Suppressor macrophage (primary cell): ENCODE measurements around the gene LSS.

Experiments
- DNase-seq, 4 experiments: peaks; one replicate each; pipeline ENCODE4 v3.0.0-alpha.2; 2020 to 2022
- total RNA-seq, 17 experiments: gene quantifications; one replicate each; lab custom pipeline; 2026; ENCODE audit warnings: mixed read lengths in 6 of 17, inconsistent platforms in 3 of 17; lab: John Stamatoyannopoulos, UW

The LSS gene
- total RNA-seq, result 71.2 to 361 (median 131) reads per million in 17 experiments

DNA sequence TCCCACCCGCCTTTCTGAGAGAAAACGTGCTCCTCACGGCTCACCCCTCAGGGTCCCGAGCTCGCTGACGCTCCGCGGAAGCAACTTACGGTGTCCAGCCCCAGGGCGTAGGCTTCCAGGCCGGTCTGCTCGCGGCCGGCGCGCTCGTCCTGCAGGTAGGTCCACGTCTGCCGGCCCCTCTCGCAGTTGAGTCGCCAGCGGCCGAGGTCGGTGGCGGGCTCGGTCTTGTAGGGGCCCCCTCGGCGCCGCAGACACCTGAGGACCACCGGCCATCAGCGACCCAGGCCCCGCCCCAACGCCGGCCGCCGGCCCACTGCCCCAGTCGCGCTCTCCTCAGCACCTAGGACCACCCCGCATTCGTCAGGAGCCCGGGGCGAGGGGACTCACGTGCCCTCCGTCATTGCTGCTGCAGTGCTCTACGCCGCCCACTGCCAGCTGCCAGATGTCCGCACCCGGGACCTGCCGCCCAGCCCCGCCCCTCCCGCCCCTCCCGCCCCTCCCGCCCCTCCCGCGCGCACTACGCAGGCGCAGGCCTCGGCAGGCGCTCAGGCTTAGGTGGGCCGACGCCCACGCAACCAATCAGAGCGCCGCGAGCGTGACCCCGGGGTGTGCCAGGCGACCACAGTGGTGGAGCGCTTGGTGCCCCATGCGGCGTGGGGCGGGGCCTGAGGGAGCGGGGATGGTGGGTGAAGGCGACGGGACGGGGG lies at the start of gene LSS:
Gene LSS (minus strand): TSS at position 430 of the 707 bp plus-strand sequence. CDS start 29 bp downstream, at position 401.
- DNase-seq, result peak; percentile 98 to 100 (median 98)

DNA sequence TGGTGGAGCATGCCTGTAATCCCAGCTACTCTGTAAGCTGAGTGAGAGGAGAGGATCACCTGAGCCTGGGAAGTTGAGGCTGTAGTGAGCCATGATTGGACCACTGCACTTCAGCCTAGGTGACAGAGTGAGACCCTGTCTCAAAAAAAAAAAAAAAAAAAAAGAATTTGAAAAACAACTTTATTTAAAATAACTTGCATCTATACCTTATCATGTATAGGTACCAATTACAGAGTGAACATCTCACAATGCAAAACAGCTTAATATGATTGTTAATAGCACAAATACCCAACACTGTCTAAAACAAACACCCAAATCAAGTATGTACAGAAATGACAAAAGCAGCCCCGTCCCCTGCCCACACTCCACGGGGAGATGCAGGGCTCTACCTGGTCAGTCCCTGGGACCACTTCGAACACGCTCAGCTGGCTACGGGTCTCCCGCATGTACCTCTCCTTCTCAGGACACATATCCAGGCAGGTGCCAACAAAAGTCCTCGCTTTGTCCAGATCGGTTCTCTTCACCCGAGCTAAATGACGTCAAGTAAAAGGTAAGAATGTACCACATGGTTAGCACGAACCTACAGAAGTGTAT lies 46.3 kb upstream of the LSS start:
- DNase-seq, result no peak

DNA sequence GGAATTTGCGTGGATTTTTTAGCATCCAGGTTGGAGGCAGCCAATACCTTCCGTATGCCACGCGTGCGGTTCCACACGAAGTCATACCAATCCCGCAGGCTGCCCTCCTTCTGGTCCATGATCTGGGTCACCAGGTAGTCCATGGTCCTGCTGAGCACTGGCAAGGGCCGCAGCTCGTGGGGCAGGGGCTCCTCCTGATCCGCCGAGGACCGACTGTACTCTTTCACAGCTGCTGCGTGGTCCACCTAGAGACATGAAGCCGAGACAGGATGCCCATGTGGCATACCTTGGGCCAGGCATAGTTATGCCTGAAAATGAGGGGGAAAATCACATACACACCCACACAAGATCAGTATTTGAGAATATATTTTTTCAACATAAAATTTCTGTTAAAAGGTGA lies 44.8 kb upstream of the LSS start:
- DNase-seq, result no peak

DNA sequence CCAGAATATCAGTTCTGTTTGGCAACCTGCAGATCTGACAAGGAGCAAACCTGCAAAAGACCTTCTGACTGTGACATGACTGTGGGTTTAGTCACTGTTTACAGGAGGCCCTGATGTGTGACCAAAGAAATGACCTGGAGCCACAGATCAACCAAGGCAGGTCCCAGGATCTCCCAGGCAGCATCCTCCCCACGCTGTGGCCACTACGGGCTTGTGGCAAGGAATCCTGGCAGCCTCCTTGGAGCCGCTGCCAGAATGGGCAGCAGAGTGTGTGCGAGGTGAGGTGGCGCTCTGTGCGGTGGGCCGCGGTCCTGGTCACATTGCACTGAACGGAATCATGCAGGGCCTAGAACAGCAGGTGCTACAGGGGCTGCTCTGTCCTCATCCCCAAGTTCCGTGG lies 40.9 kb upstream of the LSS start:
- DNase-seq, result no peak

DNA sequence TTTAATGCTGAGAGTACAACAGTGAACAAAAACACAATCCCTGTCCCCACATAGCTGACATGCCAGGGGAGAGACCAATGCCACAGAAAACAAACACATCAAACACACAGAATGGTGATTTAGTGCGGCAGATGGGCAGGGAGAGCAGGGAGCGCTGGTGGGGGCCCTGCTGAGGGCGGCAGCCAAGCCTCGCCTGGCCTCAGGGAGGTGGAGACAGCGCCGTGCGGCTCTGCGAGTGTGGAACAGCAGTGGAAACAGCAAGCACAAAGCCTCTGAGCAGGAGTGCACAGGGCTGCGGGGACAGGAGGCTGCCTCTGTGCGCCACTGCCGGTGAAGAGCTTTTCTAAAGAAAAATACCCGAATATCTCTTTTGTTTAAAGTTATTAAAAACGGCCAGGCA lies 39.8 kb upstream of the LSS start:
- no peak for DNase-seq

DNA sequence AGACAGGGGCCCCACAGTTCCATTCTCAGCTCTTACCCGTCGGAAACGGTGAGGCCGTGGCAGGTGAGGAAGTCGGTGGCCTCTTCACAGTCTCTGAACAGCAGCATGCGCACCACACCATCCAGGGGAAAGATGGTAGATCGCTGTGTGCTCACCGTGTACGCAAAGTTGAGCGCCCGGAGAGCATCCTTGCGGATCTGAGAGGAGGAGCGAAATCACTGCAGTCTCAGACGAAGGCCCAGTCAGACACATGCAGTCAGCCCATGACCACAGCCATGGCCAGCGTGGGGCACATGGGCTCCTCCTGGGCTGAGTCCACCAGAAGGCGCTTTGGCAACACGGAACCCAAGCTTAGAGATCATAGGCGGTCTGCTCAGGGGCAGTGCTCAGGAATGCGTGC lies 38.4 kb upstream of the LSS start:
- DNase-seq, result no peak

DNA sequence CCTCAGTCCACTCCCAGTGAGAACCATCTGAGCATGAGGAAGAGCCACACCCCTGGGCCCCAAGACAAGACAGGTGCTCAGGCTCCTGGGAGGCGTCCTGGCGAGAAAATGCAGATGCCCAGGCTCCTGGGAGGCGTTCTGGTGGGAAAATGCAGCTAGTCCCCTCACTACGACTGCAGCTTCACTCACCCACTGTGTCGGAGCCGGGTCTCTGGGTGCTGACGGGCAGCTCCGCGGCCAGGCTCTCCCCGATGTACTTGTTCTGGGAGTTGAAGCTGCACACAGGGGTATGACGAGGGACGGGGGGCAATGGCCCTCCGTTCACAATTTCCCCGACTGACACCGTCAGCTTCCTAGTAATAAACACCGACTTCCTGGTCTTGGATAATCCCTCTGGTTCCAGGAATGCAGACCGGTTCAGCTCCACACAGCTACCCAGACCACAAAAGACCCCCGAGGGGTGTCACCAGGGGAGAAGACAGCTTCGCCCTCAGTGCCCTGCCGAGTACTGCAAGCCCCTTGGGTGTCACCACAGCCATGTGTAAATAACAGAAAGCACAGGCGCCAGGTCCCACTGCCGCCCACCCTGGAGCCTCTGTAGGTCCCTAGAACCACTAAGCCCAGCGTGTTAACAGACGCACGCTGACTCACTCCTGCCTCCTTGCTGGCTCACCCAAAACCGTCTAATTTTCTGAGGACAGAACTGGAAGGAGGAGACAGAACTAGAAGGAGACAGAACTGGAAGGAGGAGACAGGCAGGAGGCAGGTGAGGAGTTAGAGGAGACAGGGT lies 37.4 kb upstream of the LSS start:
- DNase-seq, result no peak

DNA sequence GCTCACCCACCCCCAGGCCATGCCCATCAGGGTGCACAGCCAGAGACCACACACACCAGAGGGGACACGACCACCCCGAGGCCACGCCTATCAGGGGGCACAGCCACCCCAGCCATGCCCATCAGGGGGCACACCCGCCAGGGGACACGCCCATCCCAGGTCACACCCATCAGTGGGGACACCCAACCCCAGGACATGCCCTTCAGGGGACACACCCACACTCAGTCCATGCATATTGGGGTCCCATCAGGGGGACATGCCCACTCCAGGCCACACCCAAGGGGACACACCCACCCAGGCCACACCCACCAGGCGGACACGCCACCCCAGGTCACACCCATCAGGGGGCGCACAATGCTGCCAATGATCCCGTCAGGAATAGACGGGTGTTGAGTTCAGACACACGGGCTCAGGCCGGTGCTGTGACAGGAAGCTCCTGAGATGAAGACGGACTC lies 36.1 kb upstream of the LSS start:
- DNase-seq, result no peak

DNA sequence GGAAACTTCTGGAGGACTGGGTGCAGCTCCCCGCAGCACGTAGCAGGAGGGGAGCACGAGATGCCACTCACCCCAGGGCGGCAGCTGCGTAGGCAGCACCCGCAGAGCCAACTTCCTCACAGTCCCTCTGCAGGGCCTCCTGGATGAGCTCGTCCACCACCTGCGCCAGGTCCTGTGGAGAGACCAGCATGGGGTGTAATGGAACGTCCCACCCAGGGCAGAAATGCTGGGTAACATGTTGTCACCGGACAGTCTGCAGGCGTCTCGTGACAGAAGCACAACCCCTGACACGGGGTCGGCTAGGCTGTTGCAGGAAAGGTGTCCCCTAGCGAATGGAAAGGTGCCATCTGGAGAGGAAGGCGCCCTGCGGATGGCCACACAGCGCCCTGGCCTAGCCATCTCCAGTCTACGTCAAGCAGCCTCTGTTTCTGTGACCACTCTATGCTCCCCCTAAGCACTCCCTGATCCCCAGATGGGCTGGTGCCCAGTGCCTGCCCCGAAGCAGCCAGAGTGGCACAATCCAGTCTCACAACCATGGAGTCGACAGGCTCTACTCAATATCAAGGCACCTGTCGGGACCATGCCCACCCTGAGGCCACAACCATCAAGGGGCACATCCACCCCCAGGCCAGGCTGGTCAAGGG lies 35.6 kb upstream of the LSS start:
- no peak for DNase-seq

DNA sequence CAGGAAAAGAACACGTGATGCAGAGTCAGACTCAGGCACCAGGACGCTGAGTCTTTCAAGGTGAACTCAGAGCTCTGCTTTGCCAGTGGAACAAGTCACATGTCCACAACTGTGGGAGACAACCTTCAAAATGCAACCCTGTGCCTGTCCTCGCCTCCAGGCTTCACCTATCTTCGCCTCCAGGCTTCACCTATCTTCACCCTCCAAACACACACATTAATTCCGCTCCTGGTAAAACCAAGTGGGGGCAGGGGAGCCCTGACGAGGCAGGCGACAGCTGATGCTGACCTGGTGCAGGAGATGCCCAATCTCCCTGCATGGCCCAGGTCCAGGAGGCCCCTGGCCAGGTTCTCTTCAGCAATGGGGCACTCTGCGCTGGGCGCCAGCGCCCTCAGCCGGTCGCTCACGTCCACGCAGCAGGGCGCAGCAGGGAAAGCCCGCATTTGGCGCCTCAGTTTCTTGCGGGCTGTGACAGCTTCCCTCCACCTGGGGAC lies 28.0 kb upstream of the LSS start:
- DNase-seq, result no peak

DNA sequence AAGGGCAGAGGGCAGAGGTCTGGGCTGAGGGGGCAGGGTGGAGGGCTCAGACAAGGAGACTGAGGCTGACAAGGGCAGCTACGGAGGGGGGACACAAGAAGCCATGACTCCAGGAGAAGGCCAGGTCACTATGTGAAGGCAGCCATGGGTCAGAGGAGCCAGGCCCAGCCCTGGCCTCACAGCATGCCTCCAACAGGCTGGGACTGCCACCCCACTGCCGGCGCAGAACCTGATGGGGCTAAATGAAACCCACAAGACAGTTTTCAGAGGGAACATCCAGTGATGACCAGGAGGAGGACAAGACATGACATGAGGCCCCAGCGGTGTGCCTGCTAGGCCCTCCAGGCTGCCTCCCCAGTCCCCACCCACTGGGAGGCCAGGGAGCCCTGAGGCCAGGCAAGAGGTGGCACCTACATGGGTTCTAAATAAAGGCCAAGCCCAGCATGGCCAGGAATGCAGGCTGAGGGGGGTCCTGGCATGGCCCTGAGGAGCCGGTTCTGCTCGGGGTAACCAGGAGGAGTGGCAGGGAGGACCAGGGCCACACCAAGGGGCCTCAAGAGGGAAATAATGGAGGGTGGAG lies 27.3 kb upstream of the LSS start:
- no peak for DNase-seq

DNA sequence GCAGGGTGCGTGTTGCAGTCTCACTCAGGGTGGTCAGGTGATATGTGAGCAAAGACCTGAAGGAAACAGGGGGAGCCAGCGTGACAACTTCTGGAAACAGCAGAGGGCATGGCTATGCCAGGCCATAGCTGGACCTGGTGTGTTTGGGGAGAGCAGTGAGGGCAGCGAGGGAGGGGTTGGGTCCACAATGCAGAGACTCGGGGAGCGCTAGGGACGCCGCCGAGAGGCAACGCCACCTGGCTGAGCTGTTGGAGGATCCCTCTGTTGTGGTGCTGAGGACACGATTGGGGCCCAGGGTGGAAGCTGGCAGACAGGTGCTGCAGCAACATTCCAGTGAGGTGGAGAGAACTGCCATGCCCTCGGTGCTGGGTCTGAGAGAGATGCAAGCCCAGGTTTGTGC lies 26.6 kb upstream of the LSS start:
- DNase-seq, result no peak

DNA sequence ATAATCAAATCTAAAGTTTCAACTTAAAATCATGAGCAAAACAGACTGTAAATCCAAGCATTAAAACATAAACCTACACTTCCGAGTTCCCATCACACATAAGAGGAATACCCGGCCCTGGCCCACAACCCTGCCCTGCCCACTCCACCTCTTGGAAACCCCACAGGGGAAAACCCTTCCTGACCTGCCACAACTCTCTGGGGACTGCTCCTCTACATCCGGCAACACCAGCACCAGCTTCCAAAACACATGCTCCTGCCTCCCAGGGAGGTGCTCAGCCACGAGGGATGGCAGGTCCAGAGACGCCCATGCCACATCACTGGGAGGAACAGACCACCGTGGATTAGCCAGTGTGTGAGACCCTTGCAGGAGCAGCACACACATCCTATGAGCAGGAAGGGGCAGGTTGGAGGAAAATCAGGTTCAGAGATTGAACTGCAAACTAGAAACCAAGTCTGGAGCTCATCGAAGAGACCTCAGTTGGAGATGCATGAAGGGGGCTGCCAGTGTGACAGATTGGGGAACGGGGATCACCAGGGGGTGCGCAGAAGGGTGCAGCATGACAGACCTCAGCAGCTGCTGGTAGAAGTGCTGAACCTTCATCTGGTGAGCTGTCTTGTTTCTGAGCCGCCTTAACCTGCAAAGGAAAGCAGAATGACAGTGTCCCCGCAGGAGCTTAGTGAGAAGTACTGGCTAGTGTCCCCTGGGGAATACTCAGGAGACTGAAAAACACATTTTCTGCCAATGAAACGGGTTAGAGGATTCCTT lies 25.8 kb upstream of the LSS start:
- no peak for DNase-seq

DNA sequence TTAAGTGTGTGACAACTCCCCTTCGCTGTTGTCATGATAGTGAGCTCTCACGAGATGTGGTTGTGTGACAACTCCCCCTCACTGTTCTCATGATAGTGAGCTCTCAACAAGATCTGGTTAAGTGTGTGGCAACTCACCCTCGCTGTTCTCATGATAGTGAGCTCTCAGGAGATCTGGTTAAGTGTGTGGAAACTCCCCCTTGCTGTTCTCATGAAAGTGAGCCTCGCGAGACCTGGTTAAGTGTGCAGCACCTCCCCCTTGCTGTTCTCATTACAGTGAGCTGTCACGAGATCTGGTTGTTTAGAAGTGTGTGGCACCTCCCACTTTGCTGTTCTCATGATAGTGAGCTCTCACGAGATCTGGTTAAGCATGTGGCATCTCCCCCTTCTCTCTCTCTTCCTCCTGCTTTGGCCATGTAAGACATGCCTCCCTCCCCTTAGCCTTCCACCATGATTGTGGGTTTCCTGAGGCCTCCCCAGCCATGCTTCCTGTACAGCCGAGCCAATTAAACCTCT lies 25.1 kb upstream of the LSS start:
- peak in 3 of 4 experiments; percentile 27 to 38 (median 29) for DNase-seq

DNA sequence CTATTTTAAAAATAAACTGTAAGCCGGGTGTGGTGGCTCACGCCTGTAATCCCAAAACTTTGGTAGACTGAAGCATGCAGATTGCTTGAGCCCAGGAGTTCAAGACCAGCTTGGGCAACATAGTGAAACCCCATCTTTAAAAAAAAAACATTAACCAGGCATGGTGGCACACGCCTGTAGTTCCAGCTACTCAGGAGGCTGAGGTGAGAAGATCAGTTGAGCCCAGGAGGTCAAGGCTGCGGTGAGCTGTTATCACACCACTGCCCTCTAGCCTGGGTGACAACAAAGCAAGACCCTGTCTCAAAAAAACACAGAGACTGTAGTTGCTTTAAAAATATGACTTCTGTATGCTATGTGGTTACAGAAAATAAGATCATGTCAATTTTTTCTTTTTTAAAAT lies 24.3 kb upstream of the LSS start:
- no peak for DNase-seq

DNA sequence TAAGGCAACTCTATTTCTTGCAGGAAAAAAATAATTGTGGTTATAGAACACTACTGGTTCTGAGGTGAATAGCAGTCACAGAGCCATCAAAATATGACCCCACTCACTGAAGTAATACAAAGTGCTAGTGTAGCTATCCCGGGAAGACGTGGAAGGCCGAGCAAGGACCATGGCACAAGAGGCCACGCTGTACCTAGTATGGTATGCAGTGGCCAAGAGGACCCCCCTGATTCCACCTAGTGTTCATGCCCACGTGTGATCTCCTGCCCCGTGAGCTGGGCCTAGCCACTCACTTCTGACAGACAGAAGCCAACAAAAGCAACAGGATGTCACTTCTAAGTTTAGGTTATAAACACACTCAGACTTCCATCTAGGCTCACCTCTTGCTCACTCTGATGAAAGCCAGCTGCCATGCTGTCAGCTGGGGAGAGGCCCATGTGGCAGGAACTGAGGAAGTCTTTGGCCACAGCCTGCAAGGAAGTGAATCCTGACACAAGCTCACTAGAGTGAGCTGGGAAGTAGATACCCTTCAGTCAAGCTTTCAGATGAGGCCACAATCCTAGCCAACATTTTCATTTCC lies 21.7 kb upstream of the LSS start:
- peak in 3 of 4 experiments; percentile 19 to 34 (median 29) for DNase-seq

DNA sequence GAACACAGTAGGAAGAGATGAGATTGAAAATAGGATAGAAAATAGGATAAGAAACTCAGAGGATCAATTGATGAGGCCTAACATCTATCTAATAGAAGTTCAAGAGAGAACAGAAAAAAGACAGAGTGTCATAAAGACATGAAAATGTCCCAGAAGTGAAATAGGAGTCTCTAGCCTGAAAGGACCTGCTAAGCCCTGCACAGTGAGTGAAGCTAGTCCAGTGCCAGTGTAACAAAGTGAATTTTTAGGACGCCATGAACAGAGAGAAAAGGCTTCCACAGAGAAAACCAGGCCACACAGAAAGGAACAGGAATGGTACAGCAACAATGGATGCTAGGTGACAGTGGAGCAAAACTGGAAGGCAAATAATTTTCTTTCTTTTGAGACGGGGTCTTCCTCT lies 20.3 kb upstream of the LSS start:
- DNase-seq, result no peak

DNA sequence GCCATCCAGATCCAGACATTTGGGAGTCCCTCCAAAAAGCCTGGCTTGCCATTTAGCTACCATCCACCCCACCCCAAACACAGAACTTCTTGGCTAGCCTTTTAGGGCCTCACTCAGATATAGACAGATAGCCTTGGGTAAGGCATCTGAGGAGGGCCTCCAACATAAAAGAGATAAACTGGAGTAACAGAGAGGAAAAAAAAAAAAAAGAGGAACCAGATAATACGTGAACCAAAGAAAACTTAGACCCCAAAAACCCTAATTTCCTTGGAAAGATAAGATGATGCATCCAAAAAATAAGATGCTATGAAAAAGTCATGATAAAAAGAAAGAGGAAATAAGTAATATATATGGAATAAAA lies 19.8 kb upstream of the LSS start:
- no peak for DNase-seq

DNA sequence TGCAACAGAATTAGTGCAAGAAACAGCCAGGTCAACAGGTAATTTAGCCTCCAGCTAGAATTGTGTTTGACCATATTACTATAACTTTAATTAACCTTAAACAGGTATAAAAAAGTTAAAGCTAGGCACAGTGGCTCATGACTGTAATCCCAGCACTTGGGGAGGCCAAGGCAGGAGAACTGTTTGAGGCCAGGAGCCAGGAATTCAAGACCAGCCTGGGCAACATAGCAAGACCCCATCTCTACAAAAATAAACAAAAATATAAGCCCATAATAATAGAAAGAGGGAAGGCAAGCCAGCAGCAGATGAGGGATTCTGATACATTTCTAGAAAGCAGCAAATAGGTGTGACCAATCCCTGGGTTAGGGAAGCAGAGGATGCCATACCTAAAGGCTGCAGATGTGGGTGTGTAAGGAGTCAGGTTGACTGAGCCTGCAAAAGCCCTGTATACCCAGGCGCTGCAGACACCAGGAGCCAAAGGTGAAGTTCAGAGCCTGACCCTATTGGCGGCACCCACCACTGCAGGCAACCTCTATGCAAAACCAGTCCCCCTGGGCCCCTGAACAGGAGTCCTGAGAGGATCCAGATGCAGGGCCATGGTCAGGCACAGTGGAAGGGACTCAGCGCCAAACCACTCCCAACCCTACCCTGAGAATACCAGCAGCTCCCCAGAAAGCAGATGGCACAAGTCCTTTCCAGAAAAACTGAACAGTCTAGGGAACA lies 19.3 kb upstream of the LSS start:
- no peak for DNase-seq

DNA sequence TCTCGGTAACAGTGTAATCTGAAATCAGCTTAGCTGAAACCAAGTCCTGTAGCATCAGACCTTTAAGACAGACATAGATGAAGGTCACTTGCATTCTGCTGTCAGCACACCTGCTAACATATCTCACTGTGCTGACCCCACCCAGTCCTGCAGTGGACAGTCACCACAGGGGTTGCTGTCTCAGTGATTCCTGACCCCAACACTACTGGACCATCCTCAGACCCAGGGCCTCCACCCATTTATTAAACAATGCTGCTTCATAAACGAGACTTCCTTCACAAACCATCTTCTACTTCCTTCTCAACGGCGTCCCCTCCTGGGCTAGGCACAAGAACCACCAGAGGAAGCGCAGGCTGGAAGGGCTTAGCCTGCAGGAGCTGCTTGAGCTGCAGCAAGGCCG lies 17.8 kb upstream of the LSS start:
- no peak for DNase-seq
